GM20000 (cell line): ENCODE measurements around the gene KIF2C.

ENCODE experiments used
- DNase-seq: peaks from one replicate; pipeline ENCODE4 v3.0.0; 2012; ENCODE audit warnings: low spot score
- TF ChIP-seq, protein P1 (sequence below): IDR thresholded peaks from 2 replicates; pipeline ENCODE4 v1.5.1; 2012; ENCODE audit warnings: mild to moderate bottlenecking, control low read depth; ENCODE audit errors: extremely low read depth, missing control alignments

The KIF2C gene

DNA sequence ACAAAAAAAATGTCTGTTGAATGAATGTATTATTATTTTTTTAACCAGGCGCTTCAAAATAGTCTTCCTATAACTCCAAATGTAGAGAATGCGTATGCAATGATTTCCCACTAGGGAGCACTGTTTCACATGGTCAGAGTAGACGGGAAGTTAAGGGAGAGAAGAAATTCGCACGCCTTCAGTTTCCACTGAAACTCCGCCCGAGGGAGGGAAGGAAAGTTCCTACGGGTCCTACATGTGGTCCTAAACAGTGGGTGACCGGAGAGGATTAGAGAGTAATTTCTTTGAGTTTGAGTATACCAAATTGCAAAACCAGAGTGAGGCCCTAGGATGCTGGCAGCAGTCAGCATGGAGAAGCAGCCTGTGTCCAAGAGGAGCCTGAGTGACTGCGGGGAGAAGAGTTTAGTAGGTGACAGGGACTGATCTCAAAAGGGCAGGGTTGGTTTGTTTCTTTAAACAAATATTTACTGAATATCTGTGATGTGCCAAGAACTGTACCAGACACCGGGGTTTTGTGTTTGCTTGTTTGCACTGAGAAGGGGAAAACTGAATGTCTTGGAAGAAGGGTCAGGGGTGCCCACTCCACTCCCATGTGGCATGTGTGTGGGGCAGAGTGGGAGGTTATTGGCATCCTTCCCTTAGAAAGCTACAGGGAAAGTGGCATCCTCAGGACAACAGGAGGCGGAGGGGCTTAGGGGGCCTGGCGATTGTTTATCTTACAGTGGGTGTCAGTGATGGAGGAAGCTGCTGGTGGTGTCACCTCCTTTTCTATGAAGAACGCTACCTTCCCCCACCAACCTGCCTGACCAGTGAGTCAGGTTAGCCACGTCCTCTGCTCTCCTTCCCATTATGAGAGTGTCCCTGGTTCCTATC is 31.4 kb upstream of the KIF2C start:
- DNase-seq = no peak
- TF ChIP-seq, protein P1, sequence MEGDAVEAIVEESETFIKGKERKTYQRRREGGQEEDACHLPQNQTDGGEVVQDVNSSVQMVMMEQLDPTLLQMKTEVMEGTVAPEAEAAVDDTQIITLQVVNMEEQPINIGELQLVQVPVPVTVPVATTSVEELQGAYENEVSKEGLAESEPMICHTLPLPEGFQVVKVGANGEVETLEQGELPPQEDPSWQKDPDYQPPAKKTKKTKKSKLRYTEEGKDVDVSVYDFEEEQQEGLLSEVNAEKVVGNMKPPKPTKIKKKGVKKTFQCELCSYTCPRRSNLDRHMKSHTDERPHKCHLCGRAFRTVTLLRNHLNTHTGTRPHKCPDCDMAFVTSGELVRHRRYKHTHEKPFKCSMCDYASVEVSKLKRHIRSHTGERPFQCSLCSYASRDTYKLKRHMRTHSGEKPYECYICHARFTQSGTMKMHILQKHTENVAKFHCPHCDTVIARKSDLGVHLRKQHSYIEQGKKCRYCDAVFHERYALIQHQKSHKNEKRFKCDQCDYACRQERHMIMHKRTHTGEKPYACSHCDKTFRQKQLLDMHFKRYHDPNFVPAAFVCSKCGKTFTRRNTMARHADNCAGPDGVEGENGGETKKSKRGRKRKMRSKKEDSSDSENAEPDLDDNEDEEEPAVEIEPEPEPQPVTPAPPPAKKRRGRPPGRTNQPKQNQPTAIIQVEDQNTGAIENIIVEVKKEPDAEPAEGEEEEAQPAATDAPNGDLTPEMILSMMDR = peak; percentile 40

DNA sequence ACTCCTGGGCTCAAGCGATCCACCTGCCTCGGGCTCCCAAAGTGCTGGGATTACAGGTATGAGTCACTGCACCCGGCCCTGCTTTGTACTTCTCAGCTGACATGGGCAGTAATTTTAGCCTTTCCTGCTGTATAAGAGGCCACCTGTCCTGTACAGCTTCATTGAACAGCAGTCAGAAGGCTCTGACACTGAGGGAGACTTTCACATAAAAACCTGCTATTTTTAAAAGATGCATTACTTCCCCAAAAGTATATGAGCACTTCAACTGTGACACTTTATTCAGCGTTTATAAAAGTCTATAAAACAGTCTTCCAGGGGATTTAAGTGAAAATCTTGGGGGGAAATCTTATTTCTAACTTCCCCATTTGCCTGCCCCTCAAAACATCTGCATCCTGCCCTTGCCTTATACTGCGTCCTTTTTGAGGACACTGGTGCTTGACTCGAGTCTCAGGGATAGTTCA is 26.3 kb upstream of the KIF2C start:
- no peak for DNase-seq
- TF ChIP-seq, protein P1 = no peak

DNA sequence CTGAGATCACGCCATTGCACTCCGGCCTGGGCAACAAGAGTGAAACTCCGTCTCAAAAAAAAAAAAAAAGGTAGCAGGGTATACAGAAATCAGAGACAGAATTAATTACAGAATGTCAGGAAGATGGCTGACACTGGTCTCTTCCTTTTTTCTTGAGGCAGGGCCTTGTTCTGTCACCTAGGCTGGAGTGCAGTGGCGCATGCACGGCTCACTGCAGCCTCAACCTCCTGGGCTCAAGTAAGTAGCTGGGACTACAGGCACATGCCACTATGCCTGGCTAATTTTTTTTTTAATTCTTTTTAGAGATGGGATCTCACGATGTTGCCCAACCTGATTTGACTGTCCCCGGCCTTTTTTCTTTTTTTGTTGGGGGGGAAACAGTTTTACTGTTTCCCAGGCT is 25.1 kb upstream of the KIF2C start:
- no peak for DNase-seq
- TF ChIP-seq, protein P1 = no peak

DNA sequence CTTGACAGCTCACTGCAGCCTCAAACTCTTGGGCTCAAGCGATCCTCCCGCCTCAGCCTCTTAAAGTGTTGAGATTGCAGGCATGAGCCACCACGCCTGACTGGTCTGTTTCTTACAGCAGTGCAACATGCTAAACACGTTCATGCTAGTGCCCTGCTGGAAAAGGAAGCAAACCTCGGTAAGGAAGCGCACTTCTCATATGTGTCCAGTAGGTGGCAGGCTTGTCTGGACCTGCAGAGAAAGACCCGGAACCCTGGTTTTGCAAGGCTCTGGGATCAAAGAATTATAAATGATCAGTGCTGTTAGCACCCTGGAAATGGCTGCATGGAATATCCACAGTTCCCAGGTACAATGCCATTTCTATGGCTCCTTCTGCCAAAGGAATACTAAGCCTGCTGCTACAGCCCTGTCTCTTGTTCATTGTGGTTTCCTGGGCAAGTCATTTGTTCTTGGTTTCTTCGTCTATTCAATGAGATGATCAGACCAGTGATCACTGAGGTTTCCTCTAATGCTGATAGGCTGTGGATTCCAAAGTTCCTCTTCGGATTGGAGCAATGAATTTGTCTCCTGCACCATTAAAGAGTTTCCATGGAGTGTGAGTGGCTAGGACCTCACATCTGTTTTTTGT is 24.6 kb upstream of the KIF2C start:
- peak; percentile 75 for DNase-seq
- TF ChIP-seq, protein P1 = peak; percentile 80

DNA sequence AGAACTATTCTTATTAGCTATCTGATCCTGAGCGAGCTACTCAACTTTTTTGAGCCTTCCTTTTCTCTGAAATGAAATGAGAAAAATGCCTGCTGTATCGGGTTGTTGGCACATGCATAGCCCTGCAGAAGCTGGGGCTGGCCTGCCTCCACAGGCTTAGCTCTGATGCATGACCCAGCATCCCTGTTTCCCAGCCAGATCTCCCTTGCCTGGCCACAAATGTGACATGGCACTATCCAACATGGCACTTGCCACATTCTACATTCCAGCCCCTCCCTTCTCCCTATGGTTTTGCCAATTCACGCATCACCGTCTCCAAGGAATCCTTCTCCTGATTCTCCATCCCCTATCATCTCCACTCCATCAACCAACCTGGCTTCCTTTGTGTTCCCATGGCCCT is 22.5 kb upstream of the KIF2C start:
- TF ChIP-seq, protein P1 = no peak

DNA sequence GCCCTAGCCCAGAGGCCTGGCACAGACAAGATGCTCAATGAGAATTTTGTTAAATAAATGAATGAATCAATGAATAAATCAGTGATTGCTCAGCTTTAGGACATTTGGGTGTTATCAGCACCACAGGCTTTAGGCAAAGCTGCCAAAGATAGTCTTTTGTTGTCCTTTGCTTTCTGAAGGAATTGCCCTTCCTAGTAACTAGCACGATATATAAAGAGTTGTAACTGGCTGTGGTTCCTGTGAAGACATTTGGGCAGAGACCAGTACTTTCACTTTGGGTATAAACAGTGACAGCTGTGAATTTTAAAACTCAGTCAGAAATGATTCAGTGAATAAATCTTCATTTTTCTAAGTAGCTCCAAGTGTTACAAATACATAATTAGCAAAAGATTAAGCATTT is 22.0 kb upstream of the KIF2C start:
- DNase-seq = no peak
- TF ChIP-seq, protein P1 = no peak

More for the DNA sequence above, 22.5 kb upstream of the KIF2C start:
- no peak for DNase-seq

DNA sequence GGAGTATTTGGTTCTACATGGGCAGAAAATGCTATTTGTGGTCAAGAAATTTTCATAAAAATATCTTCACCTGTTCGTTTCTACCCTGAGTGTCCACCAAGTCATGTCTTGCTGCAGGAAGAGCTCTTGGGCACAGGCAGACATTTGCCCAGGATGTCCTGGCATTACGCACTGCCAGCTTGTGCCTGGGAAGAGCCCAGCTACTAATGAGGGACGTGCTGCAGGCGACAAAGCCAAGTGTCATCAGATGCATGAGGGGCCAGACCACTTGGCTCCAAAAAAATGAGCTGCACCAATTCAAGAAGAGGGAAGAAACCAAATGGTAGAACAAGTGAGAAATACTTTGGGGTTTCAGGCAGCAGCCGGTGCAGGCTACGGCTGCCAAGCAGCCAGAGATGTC is 21.5 kb upstream of the KIF2C start:
- TF ChIP-seq, protein P1 = no peak
- DNase-seq = no peak
